GM12801 (cell line): ENCODE data around the gene SPATS2L.

Experiments
- CTCF ChIP-seq: IDR thresholded peaks from one replicate; pipeline ENCODE4 v1.5.1; 2011; ENCODE audit warnings: control low read depth; ENCODE audit not compliant: insufficient read length; ENCODE audit errors: extremely low read depth

SPATS2L gene

DNA sequence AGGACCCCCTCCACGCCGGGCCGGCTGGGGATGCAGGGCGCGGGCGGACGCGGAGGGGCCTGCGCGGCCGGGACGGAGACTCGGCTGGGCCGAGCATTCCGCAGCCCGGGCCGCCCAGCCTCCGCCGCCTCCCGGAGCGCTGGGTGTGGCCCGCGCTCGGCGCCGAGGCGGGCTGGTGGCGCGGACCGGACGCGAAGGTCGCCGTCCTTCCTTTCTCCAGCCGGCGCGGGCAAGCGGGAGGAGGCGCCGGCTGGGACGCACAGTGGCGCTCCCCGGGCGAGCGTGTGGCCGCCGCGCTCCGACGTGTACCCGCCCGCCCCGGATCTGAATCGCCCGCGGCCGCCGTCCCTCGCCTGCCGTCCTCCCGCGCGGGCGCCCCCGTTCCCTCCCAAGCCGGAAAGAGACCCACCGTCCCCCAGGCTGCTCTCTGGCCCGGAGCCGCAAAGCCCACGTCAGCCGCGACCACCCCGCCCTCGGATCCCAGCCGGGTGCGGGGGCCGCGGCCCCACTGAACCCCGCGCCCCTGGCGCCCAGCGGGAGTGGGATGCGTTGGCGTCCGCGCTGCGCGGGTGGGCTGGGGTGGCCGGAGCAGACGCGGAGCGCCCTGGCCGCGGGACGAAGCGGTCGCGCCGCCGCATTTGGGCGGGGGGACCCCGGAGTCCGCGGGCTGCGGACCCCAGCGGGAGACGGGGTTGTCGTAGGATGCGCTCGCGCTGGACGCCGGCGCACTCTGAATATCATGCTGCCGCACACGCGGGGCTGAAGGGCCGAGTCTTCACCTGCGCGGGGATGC, 634 bp downstream of the SPATS2L start:
- no peak for TF ChIP-seq CTCF

GRCh38 chr2:200307724-200308545, 1.4 kb downstream of the SPATS2L start:
- TF ChIP-seq CTCF, result no peak

DNA sequence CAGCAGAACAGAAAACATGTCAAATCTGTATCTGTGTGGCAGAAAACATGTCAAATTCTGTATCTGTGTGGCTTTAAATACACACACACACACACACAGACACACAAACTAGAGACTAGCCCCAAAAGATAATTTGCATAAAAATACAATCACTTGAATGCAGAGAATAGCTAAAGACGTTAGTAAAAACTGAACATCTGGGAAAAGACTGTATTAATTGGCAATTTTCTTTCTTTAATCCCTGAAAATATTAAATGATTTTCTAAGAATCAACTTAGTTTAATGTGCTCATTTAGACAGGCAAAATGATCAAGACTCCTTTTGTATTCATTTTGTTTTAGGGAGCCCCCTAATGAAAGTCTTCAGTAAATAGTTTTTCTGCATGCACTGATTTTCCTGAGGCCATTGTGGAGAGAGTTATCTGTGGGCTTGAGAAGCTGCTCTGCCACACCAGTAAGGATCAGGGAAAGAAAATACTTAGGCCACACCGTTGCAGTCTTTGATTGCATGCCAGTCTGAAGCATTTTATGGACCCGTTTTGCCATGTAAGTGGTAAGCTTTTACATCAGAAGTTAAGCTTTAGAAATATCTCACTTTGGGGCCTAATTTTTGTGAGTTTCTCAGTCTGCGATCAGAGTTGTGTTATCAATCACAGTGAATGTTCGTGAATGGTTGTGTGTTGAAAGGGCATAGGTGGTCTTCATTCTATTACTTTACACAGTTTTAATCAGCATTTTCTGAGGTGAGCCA, 2.2 kb downstream of the SPATS2L start:
- no peak for TF ChIP-seq CTCF

- TF ChIP-seq CTCF, result no peak
Observed at GRCh38 chr2:200309296-200310049, 3.0 kb downstream of the SPATS2L start.

DNA sequence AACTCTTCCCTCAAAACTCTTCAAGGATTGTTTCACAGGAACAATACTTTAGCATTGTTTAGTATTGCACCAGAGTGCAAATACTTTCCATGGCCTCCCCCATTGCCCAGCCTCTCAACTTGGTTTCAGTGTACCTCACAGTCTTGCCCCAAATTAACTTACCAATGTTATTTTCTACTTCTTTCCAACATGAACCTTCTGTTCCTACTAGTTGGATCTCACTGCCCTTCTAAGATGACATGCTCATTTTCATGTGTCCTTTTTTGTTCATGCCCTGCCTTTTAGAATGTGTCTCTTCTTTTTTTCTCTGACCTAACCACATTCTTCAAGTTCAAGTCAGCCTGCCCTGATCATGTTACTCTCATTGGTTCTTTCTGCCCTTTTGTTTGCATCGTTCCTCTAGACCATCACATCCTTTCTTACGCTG, 4.1 kb downstream of the SPATS2L start:
- TF ChIP-seq CTCF, result no peak

DNA sequence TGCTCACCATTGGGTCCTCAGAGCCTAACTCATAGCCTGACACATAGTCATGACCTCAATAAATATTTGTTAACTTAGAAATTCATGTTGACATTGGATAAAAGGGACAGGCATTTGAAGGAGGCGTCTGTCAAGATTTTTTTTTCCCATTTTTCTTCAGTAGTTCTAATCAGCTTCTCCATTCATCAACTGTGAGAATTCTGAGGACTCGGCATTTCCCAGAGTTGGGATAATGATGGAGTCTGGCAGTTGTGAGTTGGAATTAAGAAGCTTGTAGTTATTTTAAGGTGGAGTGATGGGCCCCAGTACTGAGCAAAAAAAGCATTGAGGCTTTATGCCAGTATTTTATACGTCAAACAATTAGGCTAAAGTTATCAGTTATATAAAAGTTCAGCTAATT, 4.6 kb downstream of the SPATS2L start:
- TF ChIP-seq CTCF, result no peak
